Endothelial cell of umbilical vein (primary cell): ENCODE results near the gene SMCO4.

Source experiments
- EZH2 ChIP-seq: IDR thresholded peaks from 2 replicates; pipeline ENCODE4 v1.6.1; 2012; ENCODE audit warnings: borderline replicate concordance, low read depth, mild to moderate bottlenecking, moderate library complexity, low read length, inconsistent platforms; ENCODE audit not compliant: severe bottlenecking
- FOS ChIP-seq: IDR thresholded peaks from 2 replicates; pipeline ENCODE4 v1.6.1; 2011; ENCODE audit warnings: mild to moderate bottlenecking, low read length, moderate library complexity, borderline replicate concordance; ENCODE audit not compliant: insufficient read depth
- GATA2 ChIP-seq: IDR thresholded peaks from 2 replicates; pipeline ENCODE4 v1.7.0; 2011; ENCODE audit warnings: low read depth, mild to moderate bottlenecking, moderate library complexity, mixed read lengths, low read length; ENCODE audit not compliant: insufficient read length, insufficient read depth
- JUN ChIP-seq: IDR thresholded peaks from 2 replicates; pipeline ENCODE4 v1.6.1; 2011; ENCODE audit warnings: borderline replicate concordance, low read depth; ENCODE audit not compliant: insufficient read length, insufficient read depth
- POLR2A ChIP-seq: IDR thresholded peaks from 2 replicates; pipeline ENCODE4 v1.6.1; 2012; ENCODE audit warnings: low read depth, mild to moderate bottlenecking, control low read depth, low read length
- POLR2AphosphoS5 ChIP-seq: IDR thresholded peaks from 2 replicates; pipeline ENCODE4 v1.6.1; 2012; ENCODE audit warnings: low read depth, mild to moderate bottlenecking, control low read depth, low read length, moderate library complexity; ENCODE audit not compliant: insufficient read depth
- TF ChIP-seq, protein P1 (sequence below), 2 donors: IDR thresholded peaks; 1 replicate in 1 of 2; 2 replicates in 1 of 2; pipeline ENCODE4 v1.5.1; 2011; ENCODE audit warnings: low read length in 2 of 2, mild to moderate bottlenecking in 2 of 2, moderate library complexity in 2 of 2, control low read depth in 1 of 2, inconsistent platforms in 1 of 2, low read depth in 1 of 2; ENCODE audit not compliant: insufficient read depth in 1 of 2; ENCODE audit errors: extremely low read depth in 1 of 2
- TF ChIP-seq, protein P2 (sequence below): IDR thresholded peaks from 2 replicates; pipeline ENCODE4 v1.6.1; 2011; ENCODE audit not compliant: insufficient read depth, insufficient read length

DNA sequence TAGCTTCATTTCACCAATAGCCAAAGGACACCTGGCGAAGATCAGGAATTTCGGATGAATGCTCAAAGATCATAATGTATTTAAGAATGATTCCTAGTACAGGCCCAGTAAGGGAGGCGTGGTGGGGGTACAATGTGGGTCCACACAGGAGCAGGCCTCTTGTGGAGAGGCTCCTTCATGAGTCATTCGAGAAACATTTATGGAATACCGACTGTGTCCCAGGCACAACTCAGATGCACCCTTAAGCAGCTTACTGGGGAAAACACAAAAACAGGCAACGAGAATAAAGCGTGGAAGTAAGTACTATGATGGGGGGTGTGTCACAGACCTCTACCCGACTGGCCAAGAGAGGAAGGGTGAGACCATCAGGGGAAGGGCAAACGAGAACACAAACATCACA, 44.5 kb downstream of the SMCO4 start:
- TF ChIP-seq, protein P1, sequence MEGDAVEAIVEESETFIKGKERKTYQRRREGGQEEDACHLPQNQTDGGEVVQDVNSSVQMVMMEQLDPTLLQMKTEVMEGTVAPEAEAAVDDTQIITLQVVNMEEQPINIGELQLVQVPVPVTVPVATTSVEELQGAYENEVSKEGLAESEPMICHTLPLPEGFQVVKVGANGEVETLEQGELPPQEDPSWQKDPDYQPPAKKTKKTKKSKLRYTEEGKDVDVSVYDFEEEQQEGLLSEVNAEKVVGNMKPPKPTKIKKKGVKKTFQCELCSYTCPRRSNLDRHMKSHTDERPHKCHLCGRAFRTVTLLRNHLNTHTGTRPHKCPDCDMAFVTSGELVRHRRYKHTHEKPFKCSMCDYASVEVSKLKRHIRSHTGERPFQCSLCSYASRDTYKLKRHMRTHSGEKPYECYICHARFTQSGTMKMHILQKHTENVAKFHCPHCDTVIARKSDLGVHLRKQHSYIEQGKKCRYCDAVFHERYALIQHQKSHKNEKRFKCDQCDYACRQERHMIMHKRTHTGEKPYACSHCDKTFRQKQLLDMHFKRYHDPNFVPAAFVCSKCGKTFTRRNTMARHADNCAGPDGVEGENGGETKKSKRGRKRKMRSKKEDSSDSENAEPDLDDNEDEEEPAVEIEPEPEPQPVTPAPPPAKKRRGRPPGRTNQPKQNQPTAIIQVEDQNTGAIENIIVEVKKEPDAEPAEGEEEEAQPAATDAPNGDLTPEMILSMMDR (IDR thresholded peaks at IDR 0.05; ENCODE audit: extremely low read depth in 1 of 2, insufficient read depth in 1 of 2, low read depth in 1 of 2, low read length in 2 of 2) = no peak
- TF ChIP-seq POLR2A = no peak
- TF ChIP-seq EZH2 = no peak
- TF ChIP-seq, protein P2, sequence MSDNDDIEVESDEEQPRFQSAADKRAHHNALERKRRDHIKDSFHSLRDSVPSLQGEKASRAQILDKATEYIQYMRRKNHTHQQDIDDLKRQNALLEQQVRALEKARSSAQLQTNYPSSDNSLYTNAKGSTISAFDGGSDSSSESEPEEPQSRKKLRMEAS = no peak
- no peak for TF ChIP-seq JUN
- TF ChIP-seq POLR2AphosphoS5 = no peak
- TF ChIP-seq FOS = no peak
- TF ChIP-seq GATA2 = no peak
